ENCODE results near the gene DNAJC15. TPM values are rescaled to one million over a fixed set of nuclear protein-coding genes. Genes with fewer than 3 reads are reported as not detected.

The DNAJC15 gene
- total RNA-seq, 1 experiment from 2014 or later = 12.5 TPM

DNA sequence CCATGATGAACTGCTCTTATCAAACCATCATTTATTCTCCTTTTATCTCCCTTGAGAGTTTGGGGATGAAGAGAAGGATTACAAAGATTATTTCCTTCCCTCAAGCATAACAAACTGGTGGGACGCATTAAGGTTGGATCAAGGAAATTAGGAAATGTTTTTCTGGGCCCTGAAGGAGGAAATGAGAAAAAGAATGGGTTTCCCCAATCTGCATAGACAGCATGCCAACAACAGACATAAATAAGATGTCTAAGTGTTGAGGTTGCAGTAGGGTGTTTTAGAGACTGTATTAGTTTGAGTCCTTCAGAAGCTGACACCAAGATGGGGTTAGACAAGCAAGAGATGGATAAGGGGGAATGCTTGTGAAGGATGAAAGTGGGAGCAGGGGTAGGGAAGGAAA lies 38.7 kb upstream of the DNAJC15 start:
- Histone ChIP-seq H2AFZ (ENCODE audit: low read length) (no peak overlapping the region), H3K9ac (ENCODE audit: low read length) (no peak overlapping the region), H3K36me3 (ENCODE audit: low read depth, low read length) (no peaks in the 10 kb centered on the region), H3F3A (ENCODE audit: low read length, unreplicated experiment) (no peaks in the 10 kb centered on the region), H3K79me2 (ENCODE audit: low read length) (no peaks in the 10 kb centered on the region), H3K9me2 (replicated peaks; ENCODE audit: low read length) (no peaks in the 10 kb centered on the region), H3K27me3 (ENCODE audit: low read length) (no peaks in the 10 kb centered on the region), H3K27ac (ENCODE audit: low read length) (no peak overlapping the region), H3K4me2 (ENCODE audit: low read length) (no peak overlapping the region), H4K20me1 (ENCODE audit: low read length) (no peaks in the 10 kb centered on the region), H3K4me3 (ENCODE audit: low read length) (no peak overlapping the region), H3K9me3 (ENCODE audit: low read length) (no peaks in the 10 kb centered on the region), H3K4me1 (ENCODE audit: insufficient read depth, low read length) (0 out of 2 replicates have a peak, but pooled peaks cover 4% of the 10 kb centered on the region)
- ChIA-PET CTCF (no interaction called here), POLR2A (ENCODE audit: unreplicated experiment) (no interaction called here)
- TF ChIP-seq EZH2phosphoT487 (IDR thresholded peaks at IDR 0.05; ENCODE audit: borderline replicate concordance, low read length) (no peak), EZH2 (IDR thresholded peaks at IDR 0.05; ENCODE audit: low read length, unreplicated experiment) (no peak)
- TF ChIP-seq, protein P1, sequence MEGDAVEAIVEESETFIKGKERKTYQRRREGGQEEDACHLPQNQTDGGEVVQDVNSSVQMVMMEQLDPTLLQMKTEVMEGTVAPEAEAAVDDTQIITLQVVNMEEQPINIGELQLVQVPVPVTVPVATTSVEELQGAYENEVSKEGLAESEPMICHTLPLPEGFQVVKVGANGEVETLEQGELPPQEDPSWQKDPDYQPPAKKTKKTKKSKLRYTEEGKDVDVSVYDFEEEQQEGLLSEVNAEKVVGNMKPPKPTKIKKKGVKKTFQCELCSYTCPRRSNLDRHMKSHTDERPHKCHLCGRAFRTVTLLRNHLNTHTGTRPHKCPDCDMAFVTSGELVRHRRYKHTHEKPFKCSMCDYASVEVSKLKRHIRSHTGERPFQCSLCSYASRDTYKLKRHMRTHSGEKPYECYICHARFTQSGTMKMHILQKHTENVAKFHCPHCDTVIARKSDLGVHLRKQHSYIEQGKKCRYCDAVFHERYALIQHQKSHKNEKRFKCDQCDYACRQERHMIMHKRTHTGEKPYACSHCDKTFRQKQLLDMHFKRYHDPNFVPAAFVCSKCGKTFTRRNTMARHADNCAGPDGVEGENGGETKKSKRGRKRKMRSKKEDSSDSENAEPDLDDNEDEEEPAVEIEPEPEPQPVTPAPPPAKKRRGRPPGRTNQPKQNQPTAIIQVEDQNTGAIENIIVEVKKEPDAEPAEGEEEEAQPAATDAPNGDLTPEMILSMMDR (conservative IDR thresholded peaks at IDR 0.05; ENCODE audit: low read depth, low read length) = no peak
- ATAC-seq = no peak
- BruUV-seq (replicated peaks) = no TSS peak
- no peak for DNase-seq
- intact Hi-C loops (cut with micrococcal nuclease) = no loop called here

DNA sequence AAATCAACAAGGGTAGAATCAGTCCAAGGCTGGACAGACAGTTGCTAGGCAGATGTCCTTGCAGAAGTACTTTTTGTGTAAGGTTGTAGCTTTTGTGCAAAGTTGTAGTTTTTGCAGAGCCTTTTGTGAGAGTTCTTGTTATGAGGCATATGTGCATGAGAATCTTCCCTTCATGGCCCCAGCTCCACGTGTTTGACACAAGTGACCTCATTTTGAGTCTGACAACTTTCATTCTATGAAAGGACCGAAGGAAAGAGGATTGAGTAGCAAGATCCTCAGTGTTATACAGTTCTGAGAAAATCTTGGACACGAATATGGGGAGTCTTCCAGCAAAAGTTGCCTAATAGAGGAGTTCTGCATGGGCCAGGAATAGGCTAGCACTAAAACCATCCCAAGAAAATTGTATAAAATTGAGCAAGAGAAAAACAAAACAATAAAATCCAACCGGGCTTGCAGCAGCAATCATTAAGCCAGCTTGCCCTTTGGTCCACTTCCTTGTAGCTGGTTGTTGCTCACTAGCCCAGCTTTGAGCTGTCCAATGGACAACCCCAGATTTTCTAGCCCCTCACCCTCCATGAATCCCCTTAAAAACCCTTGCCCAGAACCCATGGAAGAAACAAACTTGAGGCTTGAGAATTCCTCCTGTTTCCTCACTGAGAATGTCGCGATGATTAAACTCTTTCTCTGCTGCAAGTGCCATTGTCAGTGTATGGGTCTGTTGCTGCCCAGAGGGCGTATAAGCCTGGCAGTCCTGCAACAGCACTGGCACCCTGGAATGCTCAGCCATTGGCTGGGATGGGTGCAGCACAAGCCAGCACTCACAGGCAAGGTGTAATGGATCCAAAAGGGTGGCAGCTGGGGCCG lies 37.8 kb upstream of the DNAJC15 start:
- H4K20me1 ChIP-seq (ENCODE audit: low read length) = no peaks in the 10 kb centered on the region
- H3K4me3 ChIP-seq (ENCODE audit: low read length) = no peak overlapping the region
- no TSS peak for BruUV-seq (replicated peaks)
- H3K9me3 ChIP-seq (ENCODE audit: low read length) = no peaks in the 10 kb centered on the region
- 0 out of 2 replicates have a peak, but pooled peaks cover 4% of the 10 kb centered on the region for H3K4me1 ChIP-seq (ENCODE audit: insufficient read depth, low read length)
- no peaks in the 10 kb centered on the region for H3K36me3 ChIP-seq (ENCODE audit: low read depth, low read length)
- no peak overlapping the region for H3K4me2 ChIP-seq (ENCODE audit: low read length)
- intact Hi-C loops (cut with micrococcal nuclease) = no loop called here
- TF ChIP-seq EZH2phosphoT487 (IDR thresholded peaks at IDR 0.05; ENCODE audit: borderline replicate concordance, low read length) = no peak
- TF ChIP-seq, protein P1 (conservative IDR thresholded peaks at IDR 0.05; ENCODE audit: low read depth, low read length) = no peak
- TF ChIP-seq EZH2 (IDR thresholded peaks at IDR 0.05; ENCODE audit: low read length, unreplicated experiment) = no peak
- ATAC-seq (no peak), DNase-seq (no peak)
- H3K79me2 ChIP-seq (ENCODE audit: low read length) = no peaks in the 10 kb centered on the region
- no peaks in the 10 kb centered on the region for H3F3A ChIP-seq (ENCODE audit: low read length, unreplicated experiment)
- H2AFZ ChIP-seq (ENCODE audit: low read length) = no peak overlapping the region
- H3K9me2 ChIP-seq (replicated peaks; ENCODE audit: low read length) = no peaks in the 10 kb centered on the region
- ChIA-PET POLR2A (ENCODE audit: unreplicated experiment) (no interaction called here), CTCF (no interaction called here)
- H3K27me3 ChIP-seq (ENCODE audit: low read length) = no peaks in the 10 kb centered on the region
- no peak overlapping the region for H3K9ac ChIP-seq (ENCODE audit: low read length)
- no peak overlapping the region for H3K27ac ChIP-seq (ENCODE audit: low read length)

DNA sequence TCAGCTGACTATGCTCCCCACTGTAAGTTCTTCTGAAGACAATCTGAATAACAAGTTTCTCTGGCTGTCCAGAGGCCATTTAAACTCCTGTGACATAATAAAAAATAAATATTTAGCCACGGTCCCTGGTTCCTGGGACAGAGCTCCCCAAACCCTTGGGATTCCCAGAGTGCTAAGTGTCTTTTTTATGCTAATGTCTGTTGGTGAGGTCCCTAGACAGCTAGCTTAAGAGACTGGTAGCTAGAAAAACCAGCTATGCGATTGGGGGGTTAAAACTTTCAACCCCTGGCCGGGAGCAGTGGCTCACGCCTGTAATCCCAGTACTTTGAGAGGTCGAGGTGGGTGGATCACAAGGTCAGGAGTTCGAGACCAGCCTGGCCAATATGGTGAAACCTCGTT lies 37.2 kb upstream of the DNAJC15 start:
- H3K27ac ChIP-seq (ENCODE audit: low read length) = no peak overlapping the region
- intact Hi-C loops (cut with micrococcal nuclease) = no loop called here

More for the DNA sequence above, 37.2 kb upstream of the DNAJC15 start:
- no peaks in the 10 kb centered on the region for H3K36me3 ChIP-seq (ENCODE audit: low read depth, low read length)
- no peak overlapping the region for H3K4me3 ChIP-seq (ENCODE audit: low read length)
- H3K4me1 ChIP-seq (ENCODE audit: insufficient read depth, low read length) = 0 out of 2 replicates have a peak, but pooled peaks cover 4% of the 10 kb centered on the region
- H3K9me3 ChIP-seq (ENCODE audit: low read length) = no peaks in the 10 kb centered on the region
- no peaks in the 10 kb centered on the region for H3F3A ChIP-seq (ENCODE audit: low read length, unreplicated experiment)
- DNase-seq (no peak), ATAC-seq (no peak)
- H4K20me1 ChIP-seq (ENCODE audit: low read length) = no peaks in the 10 kb centered on the region
- H3K4me2 ChIP-seq (ENCODE audit: low read length) = no peak overlapping the region
- no TSS peak for BruUV-seq (replicated peaks)
- no peaks in the 10 kb centered on the region for H3K79me2 ChIP-seq (ENCODE audit: low read length)
- no peaks in the 10 kb centered on the region for H3K9me2 ChIP-seq (replicated peaks; ENCODE audit: low read length)
- H3K27me3 ChIP-seq (ENCODE audit: low read length) = no peaks in the 10 kb centered on the region
- H3K9ac ChIP-seq (ENCODE audit: low read length) = no peak overlapping the region
- ChIA-PET POLR2A (ENCODE audit: unreplicated experiment) (no interaction called here), CTCF (no interaction called here)
- no peak overlapping the region for H2AFZ ChIP-seq (ENCODE audit: low read length)
- TF ChIP-seq, protein P1 (conservative IDR thresholded peaks at IDR 0.05; ENCODE audit: low read depth, low read length) = no peak
- TF ChIP-seq EZH2phosphoT487 (IDR thresholded peaks at IDR 0.05; ENCODE audit: borderline replicate concordance, low read length) (no peak), EZH2 (IDR thresholded peaks at IDR 0.05; ENCODE audit: low read length, unreplicated experiment) (no peak)
